SJSA1 (cell line): ENCODE results near the gene PBX3. TPM values are rescaled to one million over a fixed set of nuclear protein-coding genes. Genes with fewer than 3 reads are reported as not detected.
"Not testable (repeated sequence)": the region's sequence is repeated elsewhere in the genome, so short reads cannot be mapped to it uniquely, and the experiment has no call there.

Experiments used
- DNase-seq, 2 experiments: peaks; one replicate each; pipeline ENCODE4 v3.0.0-alpha.2; 2015 to 2020; ENCODE audit warnings: low spot score in 2 of 2, low read depth in 1 of 2
- H3K27ac ChIP-seq: fragments of 250-450 bp; sonication (Bioruptor Pico); 2 replicates; pipeline ENCODE4 v1.5.1; 2020; ENCODE audit warnings: mild to moderate bottlenecking, moderate library complexity
- H3K27me3 ChIP-seq: fragments of 250-450 bp; sonication (Bioruptor Pico); replicated peaks from 2 replicates; pipeline ENCODE4 v1.5.1; 2020; ENCODE audit warnings: mild to moderate bottlenecking, moderate library complexity
- H3K36me3 ChIP-seq: fragments of 250-450 bp; sonication (Bioruptor Pico); 2 replicates; pipeline ENCODE4 v1.5.1; 2020; ENCODE audit warnings: mild to moderate bottlenecking
- H3K4me1 ChIP-seq: fragments of 250-450 bp; sonication (Bioruptor Pico); replicated peaks from 2 replicates; pipeline ENCODE4 v1.6.1; 2021; ENCODE audit warnings: mild to moderate bottlenecking
- H3K4me3 ChIP-seq: fragments of 250-450 bp; sonication (Bioruptor Pico); 2 replicates; pipeline ENCODE4 v1.5.1; 2020; ENCODE audit warnings: mild to moderate bottlenecking
- H3K9me3 ChIP-seq: fragments of 250-450 bp; sonication (Bioruptor Pico); replicated peaks from 2 replicates; pipeline ENCODE4 v1.5.1; 2020; ENCODE audit warnings: mild to moderate bottlenecking
- total RNA-seq: library from RNA; depleted of rRNA; stranded (reverse); fragments of >200 nt; shearing (Covaris generic); gene quantifications from 2 replicates; pipeline ENCODE4 v1.2.3, GENCODE V29; 2014

PBX3 gene
- total RNA-seq, 1 experiment from 2014 or later: 15.1 TPM

DNA sequence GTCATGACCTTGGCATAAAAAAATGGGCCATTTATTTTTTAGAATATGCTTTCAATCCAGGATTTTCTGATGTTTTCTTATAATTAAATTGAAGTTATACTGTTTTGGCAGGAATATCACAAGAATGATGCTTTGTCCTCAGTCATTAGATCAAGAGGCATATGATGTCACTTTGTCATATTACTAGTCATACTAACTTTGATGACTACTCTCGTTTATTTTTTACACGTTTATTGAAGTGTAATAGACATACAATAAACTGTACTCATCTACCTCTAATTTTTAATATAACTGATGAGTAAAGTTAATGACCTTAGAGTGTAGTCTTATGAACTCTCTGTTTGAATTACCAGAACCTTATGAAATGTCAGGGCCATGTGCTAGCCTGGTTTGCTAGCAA lies 56.4 kb downstream of the PBX3 start:
- no peak overlapping the region for H3K27ac ChIP-seq
- H3K4me3 ChIP-seq: no peak overlapping the region
- H3K36me3 ChIP-seq: no peaks in the 10 kb centered on the region
- H3K27me3 ChIP-seq: no peaks in the 10 kb centered on the region
- H3K4me1 ChIP-seq: peaks cover 7% of the 10 kb centered on the region; the same call in 1 of the 2 replicates
- no peaks in the 10 kb centered on the region for H3K9me3 ChIP-seq
- no peak for DNase-seq

DNA sequence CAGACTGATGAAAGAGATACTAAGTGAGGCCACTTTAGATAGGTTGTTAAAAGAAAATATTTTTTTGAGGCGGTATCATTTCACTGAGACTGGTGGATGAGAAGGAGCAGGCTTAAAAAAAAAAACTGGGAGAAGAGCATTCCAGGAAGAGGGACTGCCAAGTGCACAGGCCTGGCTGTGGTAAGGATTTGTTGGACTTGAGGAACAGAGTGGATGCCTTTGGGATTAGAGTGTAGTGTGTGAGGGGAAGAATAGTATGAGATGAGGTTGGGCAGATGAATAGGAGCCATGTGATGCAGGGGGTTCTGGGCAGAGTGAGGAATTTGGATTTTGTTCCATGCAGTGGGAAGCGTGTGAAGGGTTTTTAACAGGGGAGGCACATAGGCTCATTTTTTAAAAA lies 57.9 kb downstream of the PBX3 start:
- H3K27ac ChIP-seq: no peak overlapping the region
- H3K27me3 ChIP-seq: no peaks in the 10 kb centered on the region
- H3K4me1 ChIP-seq: peaks cover 7% of the 10 kb centered on the region; the same call in 1 of the 2 replicates
- H3K9me3 ChIP-seq: no peaks in the 10 kb centered on the region
- H3K36me3 ChIP-seq: no peaks in the 10 kb centered on the region
- DNase-seq: no peak
- no peak overlapping the region for H3K4me3 ChIP-seq

DNA sequence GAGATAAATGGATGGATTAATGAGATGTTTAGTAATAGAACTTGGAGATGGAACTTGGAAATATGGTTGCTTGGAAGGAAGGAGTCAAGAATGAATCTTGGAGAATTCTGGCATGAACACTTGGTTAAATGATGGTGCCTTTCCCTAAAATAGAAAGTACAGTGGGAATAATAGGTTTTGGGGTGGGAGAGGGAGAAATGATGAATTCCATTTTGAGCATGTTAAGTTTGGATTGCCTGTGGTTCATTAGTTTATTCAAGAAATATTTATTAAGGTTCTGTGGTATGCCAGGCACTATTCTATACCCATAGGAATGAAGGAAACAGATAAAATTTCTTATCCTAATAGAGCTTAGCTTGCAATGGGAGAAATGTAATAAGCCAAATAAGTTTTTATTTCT lies 58.4 kb downstream of the PBX3 start:
- no peak overlapping the region for H3K27ac ChIP-seq
- no peak for DNase-seq
- H3K27me3 ChIP-seq: no peaks in the 10 kb centered on the region
- H3K36me3 ChIP-seq: no peaks in the 10 kb centered on the region
- H3K9me3 ChIP-seq: no peaks in the 10 kb centered on the region
- no peak overlapping the region for H3K4me3 ChIP-seq
- H3K4me1 ChIP-seq: peaks cover 7% of the 10 kb centered on the region; the same call in 1 of the 2 replicates

DNA sequence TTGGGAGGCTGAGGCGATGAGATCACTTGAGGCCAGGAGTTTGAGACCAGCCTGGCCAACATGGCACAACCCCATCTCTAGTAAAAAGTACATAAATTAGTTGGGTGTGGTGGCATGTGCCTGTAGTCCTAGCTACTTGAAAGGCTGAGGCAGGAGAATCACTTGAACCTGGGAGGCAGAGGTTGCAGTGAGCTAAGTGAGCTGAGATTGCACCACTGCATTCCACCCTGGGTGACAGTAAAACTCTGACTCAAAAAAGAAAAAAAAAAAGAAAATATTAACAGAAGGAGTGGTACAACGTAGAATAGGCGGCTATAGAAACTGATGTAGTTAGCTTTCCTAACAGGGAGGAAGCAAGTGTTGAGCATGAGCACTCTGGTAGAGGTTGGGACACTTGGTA lies 59.9 kb downstream of the PBX3 start:
- no peak for DNase-seq
- Histone ChIP-seq H3K27me3 (no peaks in the 10 kb centered on the region), H3K27ac (no peak overlapping the region), H3K4me3 (no peak overlapping the region), H3K9me3 (no peaks in the 10 kb centered on the region), H3K36me3 (no peaks in the 10 kb centered on the region), H3K4me1 (peaks cover 7% of the 10 kb centered on the region; the same call in 1 of the 2 replicates)

DNA sequence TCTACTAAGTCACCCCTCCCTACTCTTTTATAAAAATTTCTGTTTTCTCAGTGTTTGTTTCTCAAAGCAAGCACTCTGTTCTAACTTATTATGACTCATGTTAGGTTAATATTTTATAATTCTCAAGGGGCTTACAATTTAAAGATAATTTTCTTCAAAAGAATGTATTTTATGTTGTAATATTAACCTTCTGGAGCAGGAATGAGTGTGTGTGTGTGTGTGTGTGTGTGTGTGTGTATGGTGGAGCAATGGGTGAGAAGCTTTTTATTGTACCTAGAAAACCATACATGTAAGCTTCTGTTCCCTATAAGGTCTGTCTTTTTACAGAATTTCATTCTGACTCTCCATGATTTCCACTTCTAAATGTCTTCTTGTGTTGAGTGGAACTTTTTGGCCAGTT lies 63.0 kb downstream of the PBX3 start:
- no peaks in the 10 kb centered on the region for H3K36me3 ChIP-seq
- H3K27ac ChIP-seq: no peak overlapping the region
- no peak for DNase-seq
- peaks cover 8% of the 10 kb centered on the region; the same call in 1 of the 2 replicates for H3K4me1 ChIP-seq
- no peak overlapping the region for H3K4me3 ChIP-seq
- H3K27me3 ChIP-seq: no peaks in the 10 kb centered on the region
- H3K9me3 ChIP-seq: no peaks in the 10 kb centered on the region

DNA sequence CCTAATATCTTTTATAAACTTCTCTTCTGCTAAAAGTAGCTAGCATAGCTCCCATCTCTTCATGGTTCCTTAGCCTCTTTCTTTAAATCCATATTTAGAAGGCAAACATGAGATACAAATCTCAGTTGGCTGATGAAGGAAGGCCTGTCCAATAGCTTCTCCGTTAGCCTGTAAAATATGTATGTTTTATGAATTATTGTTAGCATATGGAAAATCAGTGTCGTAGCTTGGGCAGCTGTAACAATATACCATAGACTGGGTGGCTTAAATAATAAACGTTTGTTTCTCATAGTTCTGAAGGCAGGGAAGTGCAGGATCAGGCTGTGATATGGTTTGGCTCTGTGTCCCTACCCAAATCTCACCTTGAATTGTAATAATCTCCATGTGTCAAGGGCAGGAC lies 63.8 kb downstream of the PBX3 start:
- Histone ChIP-seq H3K27ac (no peak overlapping the region), H3K4me3 (no peak overlapping the region), H3K27me3 (no peaks in the 10 kb centered on the region), H3K4me1 (peaks cover 10% of the 10 kb centered on the region; the same call in 1 of the 2 replicates), H3K36me3 (no peaks in the 10 kb centered on the region), H3K9me3 (no peaks in the 10 kb centered on the region)
- no peak for DNase-seq

DNA sequence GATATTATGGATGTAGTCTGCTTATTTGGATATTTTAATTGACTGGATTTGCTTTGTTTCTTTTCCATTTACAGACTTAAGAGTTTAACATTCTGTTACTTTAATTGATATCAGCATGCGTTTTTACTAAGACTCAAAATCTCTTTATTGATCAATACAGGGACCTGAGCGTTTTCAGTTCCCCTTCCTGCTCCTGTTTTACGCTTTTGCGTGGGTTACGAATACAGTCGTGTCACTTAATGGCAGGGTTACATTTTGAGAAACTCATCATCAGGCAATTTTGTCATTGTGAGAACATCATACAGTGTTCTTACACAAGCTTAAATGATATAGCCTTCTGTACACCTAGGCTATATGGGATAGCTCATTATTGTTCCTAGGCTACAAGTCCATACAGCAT lies 65.2 kb downstream of the PBX3 start:
- Histone ChIP-seq H3K36me3 (no peaks in the 10 kb centered on the region), H3K4me3 (no peak overlapping the region), H3K27ac (no peak overlapping the region), H3K4me1 (0 out of 2 replicates have a peak, but pooled peaks cover 3% of the 10 kb centered on the region), H3K27me3 (no peaks in the 10 kb centered on the region), H3K9me3 (no peaks in the 10 kb centered on the region)
- no peak for DNase-seq

DNA sequence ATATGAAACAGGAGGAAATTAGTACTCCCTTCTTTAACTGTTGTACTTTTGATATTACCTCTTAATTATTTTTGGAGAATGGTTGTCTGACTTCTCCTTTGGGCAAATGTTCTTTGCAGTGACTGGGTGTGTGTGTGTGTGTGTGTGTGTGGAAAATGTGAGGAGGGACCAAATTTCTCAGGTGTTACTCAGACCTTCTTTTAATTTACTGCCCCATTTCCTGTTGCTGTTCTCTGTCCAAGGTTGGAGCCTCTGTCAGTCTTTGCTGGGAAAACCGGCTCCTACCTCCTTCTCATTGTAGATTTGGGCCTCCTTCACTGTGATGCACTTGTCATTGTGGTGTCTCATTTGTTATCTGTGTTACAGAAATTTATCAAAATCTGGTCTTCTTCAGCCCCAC lies 68.4 kb downstream of the PBX3 start:
- no peaks in the 10 kb centered on the region for H3K9me3 ChIP-seq
- no peaks in the 10 kb centered on the region for H3K27me3 ChIP-seq
- no peaks in the 10 kb centered on the region for H3K36me3 ChIP-seq
- H3K27ac ChIP-seq: no peak overlapping the region
- no peak overlapping the region for H3K4me3 ChIP-seq
- H3K4me1 ChIP-seq: 0 out of 2 replicates have a peak, but pooled peaks cover 3% of the 10 kb centered on the region
- no peak for DNase-seq

DNA sequence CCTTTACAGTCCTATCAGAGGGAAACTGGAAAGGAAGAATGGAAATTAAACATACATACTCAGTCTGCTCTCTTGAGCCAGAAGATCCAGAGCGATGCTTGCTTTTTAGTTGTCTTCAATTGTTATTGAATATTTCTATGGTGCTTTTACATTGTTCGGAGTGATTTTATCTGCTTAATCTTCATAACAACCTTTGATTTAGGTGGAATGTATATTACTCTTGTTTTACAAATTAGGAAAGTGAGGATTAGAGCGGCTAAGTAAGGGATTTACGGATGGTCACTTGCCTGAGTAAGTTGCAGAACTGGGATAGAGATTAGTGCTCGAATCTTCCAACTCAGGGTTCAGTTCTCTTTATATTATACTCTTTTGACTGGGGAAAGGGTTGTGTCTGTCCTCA lies 69.1 kb downstream of the PBX3 start:
- Histone ChIP-seq H3K27me3 (no peaks in the 10 kb centered on the region), H3K4me1 (0 out of 2 replicates have a peak, but pooled peaks cover 3% of the 10 kb centered on the region), H3K9me3 (no peaks in the 10 kb centered on the region), H3K36me3 (no peaks in the 10 kb centered on the region), H3K4me3 (no peak overlapping the region), H3K27ac (no peak overlapping the region)
- no peak for DNase-seq

DNA sequence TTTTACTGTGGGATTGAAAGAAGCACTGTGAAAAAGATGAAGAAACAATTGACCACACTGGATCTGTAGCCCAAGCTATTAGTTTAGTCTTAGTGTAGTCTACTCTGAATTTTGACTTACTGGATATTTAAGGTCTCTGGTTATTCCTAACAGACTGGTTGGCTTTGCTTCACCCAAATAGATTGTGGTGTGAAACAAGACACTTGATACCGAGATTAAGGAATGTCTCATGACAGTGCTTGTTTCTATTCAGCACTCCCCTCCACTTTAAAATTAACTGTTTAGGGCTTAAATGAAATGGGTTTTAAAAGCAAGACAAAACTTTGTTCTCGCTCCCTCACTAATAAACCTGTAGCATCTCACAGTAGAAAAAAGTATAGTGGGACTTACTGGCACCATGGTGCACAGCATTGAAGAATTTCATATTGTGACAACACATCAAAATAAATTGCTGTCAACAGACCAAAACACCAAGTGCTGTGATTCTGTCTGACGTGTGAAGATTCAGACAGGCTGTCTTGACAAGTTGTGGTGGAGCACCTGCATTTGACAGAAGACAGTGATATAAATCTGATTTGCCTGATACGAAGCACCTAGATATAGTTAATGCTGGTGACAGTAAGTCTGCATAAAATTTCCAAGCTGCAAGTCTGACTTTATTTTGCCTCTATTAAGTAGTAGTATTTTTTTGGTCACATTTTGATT lies 73.1 kb downstream of the PBX3 start:
- Histone ChIP-seq H3K4me3 (no peak overlapping the region), H3K27me3 (no peaks in the 10 kb centered on the region), H3K9me3 (no peaks in the 10 kb centered on the region), H3K4me1 (0 out of 2 replicates have a peak, but pooled peaks cover 2% of the 10 kb centered on the region), H3K27ac (no peak overlapping the region), H3K36me3 (no peaks in the 10 kb centered on the region)
- DNase-seq: no peak

DNA sequence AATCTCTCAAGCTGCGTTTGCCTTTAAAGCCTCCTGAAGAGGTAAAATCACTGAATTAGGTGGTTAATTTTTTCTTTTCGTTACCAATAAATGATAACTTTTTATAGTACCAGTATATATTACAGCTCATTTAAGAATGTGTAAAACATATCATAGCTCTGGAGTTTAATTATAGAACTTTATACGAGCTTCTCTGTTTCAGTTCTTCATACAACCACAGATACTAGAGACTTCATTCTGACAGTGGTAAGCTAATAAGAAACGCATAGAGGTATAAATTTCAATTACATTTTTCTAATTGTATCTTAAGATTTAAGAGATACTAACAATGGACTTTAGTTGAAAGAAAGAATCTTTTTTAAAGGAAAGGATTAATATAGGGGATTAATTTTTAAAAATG lies 73.9 kb downstream of the PBX3 start:
- Histone ChIP-seq H3K9me3 (no peaks in the 10 kb centered on the region), H3K4me1 (no peaks in the 10 kb centered on the region), H3K4me3 (no peak overlapping the region), H3K27me3 (no peaks in the 10 kb centered on the region), H3K36me3 (no peaks in the 10 kb centered on the region), H3K27ac (no peak overlapping the region)
- no peak for DNase-seq

DNA sequence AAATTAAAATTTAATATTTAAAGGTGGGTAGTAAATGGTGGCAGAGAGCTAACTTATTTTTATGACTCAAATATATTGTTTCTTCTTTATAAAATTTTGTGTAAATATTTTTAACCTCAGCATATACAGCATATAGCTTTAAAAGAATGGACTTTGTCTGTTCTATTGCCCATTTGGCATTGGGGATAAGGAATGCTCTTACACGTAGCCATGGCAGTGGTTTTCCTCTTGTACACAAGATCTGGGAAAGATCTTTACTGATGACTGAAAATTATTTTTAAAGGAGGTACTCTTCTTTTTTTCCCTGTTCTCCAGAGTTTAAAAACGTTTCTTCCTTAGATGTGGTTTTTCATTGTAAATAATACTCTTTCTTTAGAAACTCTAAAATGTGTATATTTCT lies 75.0 kb downstream of the PBX3 start:
- Histone ChIP-seq H3K4me1 (no peaks in the 10 kb centered on the region), H3K27ac (no peak overlapping the region), H3K4me3 (no peak overlapping the region), H3K36me3 (no peaks in the 10 kb centered on the region), H3K27me3 (no peaks in the 10 kb centered on the region), H3K9me3 (no peaks in the 10 kb centered on the region)
- no peak for DNase-seq

DNA sequence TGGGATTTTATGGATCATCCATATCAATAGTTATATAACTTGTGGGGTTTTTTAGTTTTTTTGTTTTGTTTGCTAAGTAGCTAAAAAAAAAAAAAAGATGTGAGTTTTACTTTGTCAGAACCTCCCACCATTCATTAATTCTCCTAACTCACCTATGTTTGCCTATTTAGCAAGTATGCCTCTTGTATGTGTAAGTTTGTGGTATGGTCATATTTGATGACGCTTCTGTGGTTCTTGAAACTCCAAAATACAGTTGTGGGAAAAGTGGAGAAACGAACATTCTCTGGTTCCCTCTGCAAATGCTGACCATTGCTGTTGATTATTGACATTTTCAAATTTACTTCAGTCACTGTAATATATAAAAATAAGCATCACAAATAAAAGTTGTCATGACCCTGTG lies 75.7 kb downstream of the PBX3 start:
- no peak for DNase-seq
- Histone ChIP-seq H3K4me3 (no peak overlapping the region), H3K36me3 (no peaks in the 10 kb centered on the region), H3K27ac (no peak overlapping the region), H3K27me3 (no peaks in the 10 kb centered on the region), H3K4me1 (no peaks in the 10 kb centered on the region), H3K9me3 (no peaks in the 10 kb centered on the region)

DNA sequence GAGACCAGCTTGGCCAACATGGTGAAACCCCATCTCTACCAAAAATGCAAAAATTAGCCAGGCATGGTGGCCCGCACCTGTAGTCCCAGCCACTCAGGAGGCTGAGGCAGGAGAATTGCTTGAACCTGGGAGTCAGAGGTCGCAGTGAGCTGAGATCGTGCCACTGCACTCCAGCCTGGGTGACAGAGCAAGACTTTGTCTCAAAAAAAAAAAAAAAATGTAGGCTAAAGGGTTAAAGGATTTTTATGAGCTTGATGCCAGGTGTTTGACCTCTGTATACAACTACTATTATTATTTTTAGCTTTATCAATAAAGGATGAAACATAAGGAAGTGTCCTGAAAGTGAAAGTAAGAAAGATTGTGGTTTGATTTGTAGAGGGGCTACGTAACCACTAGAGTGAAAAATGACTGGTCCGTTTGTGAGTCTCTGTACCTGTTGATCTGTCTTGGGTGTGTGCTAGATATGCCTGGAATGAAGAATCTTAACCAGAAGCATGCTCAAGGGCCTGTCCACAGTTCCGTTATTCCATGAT lies 76.8 kb downstream of the PBX3 start:
- not testable (repeated sequence) for H3K4me3 ChIP-seq, H3K4me1 ChIP-seq, H3K27me3 ChIP-seq, H3K36me3 ChIP-seq, DNase-seq, H3K9me3 ChIP-seq, H3K27ac ChIP-seq

DNA sequence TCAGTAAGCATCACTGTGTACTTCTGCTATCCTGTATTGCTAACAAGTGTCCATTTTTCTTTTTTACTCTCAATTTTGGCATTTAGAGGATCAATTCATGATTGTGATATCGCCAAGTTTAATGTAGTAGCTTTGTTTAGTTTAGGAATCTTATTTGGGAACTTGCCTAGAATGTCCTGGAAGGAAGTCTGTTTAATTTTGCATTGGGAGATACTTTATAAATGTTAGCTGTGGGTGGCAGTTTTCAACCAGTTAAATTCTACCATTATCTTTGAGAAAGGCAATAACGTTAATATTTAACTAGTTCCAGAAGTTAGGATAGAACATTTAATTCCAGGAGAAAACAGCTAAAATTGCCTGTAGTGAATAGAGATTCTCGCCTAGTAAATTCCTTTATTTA lies 78.6 kb downstream of the PBX3 start:
- H3K4me3 ChIP-seq: no peak overlapping the region

More for the DNA sequence above, 78.6 kb downstream of the PBX3 start:
- DNase-seq: no peak
- Histone ChIP-seq H3K27ac (no peak overlapping the region), H3K9me3 (no peaks in the 10 kb centered on the region), H3K27me3 (no peaks in the 10 kb centered on the region), H3K4me1 (no peaks in the 10 kb centered on the region), H3K36me3 (no peaks in the 10 kb centered on the region)
